ENCODE measurements around the gene TMEM132A.
"Not testable (repeated sequence)": the region's sequence is repeated elsewhere in the genome, so short reads cannot be mapped to it uniquely, and the experiment has no call there.

- TF ChIP-seq, protein P1, sequence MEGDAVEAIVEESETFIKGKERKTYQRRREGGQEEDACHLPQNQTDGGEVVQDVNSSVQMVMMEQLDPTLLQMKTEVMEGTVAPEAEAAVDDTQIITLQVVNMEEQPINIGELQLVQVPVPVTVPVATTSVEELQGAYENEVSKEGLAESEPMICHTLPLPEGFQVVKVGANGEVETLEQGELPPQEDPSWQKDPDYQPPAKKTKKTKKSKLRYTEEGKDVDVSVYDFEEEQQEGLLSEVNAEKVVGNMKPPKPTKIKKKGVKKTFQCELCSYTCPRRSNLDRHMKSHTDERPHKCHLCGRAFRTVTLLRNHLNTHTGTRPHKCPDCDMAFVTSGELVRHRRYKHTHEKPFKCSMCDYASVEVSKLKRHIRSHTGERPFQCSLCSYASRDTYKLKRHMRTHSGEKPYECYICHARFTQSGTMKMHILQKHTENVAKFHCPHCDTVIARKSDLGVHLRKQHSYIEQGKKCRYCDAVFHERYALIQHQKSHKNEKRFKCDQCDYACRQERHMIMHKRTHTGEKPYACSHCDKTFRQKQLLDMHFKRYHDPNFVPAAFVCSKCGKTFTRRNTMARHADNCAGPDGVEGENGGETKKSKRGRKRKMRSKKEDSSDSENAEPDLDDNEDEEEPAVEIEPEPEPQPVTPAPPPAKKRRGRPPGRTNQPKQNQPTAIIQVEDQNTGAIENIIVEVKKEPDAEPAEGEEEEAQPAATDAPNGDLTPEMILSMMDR (IDR thresholded peaks at IDR 0.05), result not testable (repeated sequence)
- not testable (repeated sequence) for TF ChIP-seq POLR2A (IDR thresholded peaks at IDR 0.05)
These were observed 50.1 kb downstream of the TMEM132A start for GRCh38 chr11:60974316-60974715.

All from stomach (tissue), 4 donors.